Smooth muscle cell of the brain vasculature (primary cell): ENCODE measurements around the gene ACAA2.
"Not testable (repeated sequence)": the region's sequence is repeated elsewhere in the genome, so short reads cannot be mapped to it uniquely, and the experiment has no call there.

Source experiments
- DNase-seq: peaks from one replicate; pipeline ENCODE4 v3.0.0-alpha.2; 2012; ENCODE audit warnings: low read depth, low spot score

The ACAA2 gene

GRCh38 chr18:49845629-49846360 is 32.5 kb upstream of the ACAA2 start:
- no peak for DNase-seq

DNA sequence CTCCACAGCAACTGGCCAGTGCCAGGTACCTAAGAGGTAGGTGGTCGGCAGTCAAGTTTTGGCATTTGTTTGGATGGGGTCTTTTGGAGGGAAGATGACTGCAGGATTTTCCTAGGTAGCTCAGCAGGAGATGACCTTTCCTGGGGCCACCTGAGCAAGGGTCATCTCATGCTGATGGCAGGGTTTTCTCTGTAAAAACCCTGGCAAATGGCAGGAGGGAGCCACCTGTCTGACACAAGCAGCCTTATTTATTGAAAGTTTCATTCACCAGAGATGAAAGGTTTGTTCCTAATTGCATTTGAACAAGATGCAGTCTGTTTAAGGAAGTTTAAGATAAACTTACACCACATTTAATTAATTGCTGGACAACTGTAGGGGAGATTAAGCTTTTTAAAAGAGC is 31.6 kb upstream of the ACAA2 start:
- no peak for DNase-seq

GRCh38 chr18:49843778-49844625 is 30.7 kb upstream of the ACAA2 start:
- no peak for DNase-seq

GRCh38 chr18:49843131-49843530 is 29.8 kb upstream of the ACAA2 start:
- DNase-seq = no peak

- DNase-seq = no peak
These were observed 29.3 kb upstream of the ACAA2 start for GRCh38 chr18:49842656-49843055.

GRCh38 chr18:49841236-49842217 is 28.2 kb upstream of the ACAA2 start:
- no peak for DNase-seq

DNA sequence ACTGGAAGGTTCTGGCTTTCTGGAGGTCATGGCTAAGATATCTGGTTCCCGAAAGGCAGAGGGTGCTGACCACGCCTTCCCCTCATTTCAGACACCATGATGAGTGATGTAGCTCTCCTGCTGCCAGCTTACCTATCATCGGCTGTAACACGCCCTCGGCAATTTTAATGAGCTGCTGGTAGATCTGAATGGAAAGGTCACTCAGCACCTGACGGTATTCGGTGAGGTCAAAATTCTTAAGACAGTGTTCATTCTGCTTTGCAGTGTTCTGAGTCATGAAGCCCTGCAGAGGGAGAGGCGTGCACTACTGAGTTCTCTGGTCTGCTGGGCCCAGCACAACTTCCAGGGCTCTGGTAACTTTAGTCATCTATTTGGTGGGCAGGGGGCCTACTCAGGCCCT is 25.7 kb upstream of the ACAA2 start:
- DNase-seq = no peak

DNA sequence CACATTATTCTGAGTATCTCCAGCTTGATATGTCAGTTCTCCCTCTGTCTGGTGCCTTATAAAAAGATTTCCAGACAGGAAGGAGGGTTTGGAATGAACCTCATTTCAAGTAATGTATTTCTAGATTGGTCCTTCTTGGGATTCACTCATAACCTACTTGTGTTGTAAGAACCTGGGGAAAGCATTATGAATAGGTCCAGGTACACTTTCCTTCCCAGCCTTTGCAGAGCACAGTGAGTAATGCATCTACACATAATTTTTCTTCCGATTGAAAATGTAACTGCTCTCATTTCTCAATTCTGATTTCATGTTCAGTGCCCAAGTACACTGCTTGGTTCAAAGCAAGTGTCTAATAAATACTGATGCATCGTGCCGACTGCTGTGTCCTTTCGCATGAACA is 25.0 kb upstream of the ACAA2 start:
- DNase-seq = no peak

DNA sequence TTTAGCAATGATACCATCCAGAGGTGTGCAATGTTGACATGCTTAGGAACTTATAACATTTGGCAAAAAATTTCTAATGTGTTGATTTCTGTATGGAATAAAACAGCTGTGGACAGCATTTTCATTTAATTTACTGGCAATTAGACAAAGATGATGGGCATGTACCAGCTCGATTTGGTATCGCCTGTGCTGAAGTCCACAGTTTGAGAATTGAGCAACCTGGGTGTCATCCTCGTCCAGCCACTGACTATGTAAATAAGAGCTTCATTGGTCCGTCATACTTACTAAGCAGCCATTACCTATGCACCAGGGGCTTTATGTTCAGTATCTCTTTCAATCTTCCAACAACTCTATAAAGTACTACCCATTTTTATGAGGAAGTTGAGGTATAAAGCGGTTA is 24.6 kb upstream of the ACAA2 start:
- no peak for DNase-seq

DNA sequence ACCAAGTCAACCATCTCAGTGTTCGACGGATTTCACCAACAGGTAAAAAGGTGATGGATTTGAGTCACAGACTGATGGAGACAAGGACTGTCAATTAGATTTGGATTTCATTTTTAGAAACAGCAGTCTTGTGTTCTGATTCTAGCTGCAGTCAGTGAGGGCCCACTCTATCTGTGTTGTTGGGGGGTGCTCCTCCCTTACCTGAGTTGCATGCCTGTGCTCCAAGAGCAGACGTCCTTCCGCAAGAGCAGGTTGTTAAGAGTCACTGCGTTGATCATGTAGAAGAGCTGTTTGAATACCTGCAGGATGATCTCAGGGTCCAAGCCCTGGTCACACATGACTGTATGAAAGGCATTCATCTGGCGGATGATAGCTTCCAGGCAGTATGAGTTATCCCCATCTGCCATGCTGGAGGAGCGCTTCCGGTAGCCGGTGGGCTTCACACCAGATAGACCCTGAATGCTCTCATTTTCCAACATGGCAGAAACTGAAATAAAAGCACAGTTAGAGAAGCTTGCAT is 24.0 kb upstream of the ACAA2 start:
- not testable (repeated sequence) for DNase-seq

GRCh38 chr18:49835405-49835804 is 22.1 kb upstream of the ACAA2 start:
- DNase-seq = no peak

- DNase-seq = no peak
These were observed 20.9 kb upstream of the ACAA2 start for GRCh38 chr18:49834258-49834657.

DNA sequence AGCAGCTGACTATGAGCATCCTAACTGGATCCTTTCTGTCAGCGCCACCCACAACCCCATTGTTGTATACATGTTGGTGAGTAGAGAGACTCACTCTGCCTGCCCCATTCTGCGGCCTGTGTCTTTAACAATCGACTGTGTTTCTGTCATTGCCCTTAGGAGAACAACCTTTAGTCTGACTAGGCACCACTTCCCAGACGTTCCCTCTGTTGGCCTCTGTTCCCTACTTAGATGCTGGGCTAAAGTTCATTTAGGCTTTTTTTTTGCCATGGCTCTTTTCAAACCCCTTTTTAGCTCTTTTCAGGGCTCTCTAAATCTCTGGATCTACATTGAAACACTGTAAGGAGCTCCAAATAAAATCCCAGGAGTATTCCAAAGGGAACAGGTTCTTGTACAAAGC is 20.5 kb upstream of the ACAA2 start:
- no peak for DNase-seq

DNA sequence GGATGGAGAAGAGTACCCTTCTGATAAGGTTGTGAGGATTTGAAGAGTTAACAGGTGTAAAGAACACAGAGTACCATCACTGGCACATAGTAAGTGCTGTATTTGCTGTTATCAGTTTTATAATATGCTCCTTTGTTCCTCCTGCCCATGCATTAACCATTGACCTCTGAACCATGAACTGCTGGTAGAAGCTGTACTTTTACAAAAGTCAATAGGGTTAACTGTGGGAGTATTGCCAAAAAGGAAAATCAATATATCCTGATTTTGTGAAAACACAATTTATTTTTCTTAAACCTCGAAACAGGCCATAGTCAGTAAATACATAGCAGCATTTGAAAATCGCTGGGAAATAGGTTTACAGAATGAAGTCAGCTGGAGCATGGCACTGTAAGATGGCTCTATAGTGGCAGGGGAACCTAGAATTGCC is 18.9 kb upstream of the ACAA2 start:
- DNase-seq = no peak

DNA sequence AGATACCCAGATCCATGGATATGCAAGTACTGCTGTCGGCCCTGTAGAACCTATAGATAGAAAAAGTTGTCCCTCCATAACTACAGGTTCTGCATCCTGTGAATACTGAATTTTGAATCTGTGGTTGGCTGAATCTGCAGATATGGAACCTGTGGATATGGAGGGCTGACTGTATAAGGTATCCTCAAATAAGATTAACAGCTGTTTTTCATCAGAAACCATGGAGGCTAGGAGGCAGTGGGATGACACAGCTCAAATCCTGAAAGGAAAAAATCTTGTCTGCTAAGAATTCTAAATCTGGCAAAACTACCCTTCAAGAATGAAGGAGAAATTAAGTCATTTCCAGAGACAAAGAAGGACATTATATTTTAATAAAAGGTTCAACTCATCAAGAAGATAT is 14.7 kb upstream of the ACAA2 start:
- no peak for DNase-seq

GRCh38 chr18:49819823-49820671 is 6.7 kb upstream of the ACAA2 start:
- no peak for DNase-seq

DNA sequence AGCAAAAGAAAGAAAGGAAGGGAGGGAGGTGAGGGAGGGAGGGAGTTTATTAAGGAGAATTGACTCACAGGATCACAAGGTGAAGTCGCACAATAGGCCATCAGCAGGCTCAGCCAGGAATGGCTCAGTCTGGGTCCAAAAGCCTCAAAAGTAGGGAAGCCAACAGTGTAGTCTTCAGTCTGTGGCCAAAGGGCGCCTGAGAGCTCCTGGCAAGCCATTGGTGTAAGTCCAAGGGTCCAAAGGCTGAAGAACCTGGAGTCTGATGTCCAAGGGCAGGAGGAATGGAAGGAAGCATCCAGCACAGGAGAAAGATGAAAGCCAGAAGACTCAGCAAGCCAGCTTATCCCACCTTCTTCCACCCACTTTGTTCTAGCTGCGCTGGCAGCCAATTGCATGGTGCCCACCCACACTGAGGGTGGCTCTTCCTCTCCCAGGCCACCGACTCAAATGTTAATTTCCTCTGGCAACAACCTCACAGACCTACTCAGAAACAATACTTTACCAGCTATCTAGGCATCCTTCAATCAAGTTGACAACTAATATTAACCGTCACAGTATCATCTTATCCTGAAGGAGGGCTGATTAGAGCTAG is 5.8 kb upstream of the ACAA2 start:
- no peak for DNase-seq

DNA sequence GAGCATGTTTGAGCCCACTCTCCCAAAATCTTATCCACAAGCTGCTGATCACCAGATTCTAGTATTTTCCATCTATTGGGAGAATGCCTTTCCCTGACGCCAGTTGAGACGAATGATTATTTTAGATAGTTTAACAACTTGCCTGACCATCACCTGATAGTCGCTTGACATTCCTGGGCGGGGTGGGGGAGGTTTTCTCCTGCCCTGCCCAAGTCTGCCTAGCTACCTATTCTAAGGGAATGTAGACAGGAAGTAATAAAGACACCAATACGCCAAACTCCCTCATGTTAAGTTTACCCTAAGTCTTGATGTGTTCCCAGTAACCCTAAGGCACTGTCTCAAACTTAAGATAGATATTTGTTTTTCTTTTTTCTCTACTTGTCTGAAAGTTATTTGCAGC is 4.6 kb upstream of the ACAA2 start:
- DNase-seq = no peak

DNA sequence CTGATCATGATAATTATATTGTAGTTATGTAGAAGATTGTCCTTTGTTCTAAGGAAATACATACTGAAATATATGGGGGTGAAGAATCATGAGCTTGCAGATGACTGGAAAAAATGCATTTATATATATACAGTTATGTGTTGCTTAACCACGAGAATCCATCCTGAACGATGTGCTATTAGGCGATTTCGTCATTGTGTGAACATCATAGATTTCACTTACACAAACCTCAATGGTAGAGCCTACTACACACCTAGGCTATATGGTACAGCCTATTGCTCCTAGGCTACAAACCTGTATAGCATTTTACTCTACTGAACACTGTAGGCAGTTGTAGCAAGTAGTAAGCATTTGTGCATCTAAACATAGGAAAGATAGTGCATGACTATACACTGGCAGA is 2.6 kb upstream of the ACAA2 start:
- DNase-seq = no peak

- no peak for DNase-seq
These were observed 790 bp upstream of the ACAA2 start for GRCh38 chr18:49814147-49814499.

GRCh38 chr18:49813069-49813318 is 339 bp downstream of the ACAA2 start:
- DNase-seq = no peak
